NAMALWA (cell line): Measurements from ENCODE around the gene CIITA.

Experiments used
- DNase-seq: peaks from one replicate; pipeline ENCODE4 v3.0.0-alpha.2; 2015; ENCODE audit warnings: low spot score

Gene CIITA

DNA sequence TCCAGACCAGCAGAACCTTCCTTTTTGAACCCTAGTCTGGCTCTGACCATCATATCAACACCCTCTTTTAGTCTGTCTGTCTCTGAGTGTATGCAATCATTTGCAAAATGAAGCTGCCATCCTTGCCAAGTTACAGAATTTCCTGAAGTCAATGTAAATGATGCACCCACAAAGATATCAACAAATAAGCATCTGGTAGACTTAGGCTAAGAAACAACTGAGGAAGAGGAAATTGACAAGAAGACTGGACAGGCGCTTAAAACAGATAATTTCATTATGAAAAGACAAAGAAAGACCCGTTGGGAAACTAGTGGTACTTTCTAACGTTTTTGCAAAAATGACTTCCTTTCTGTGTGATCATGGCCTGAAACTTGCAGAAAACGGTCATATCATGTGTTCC is 24.7 kb upstream of the CIITA start:
- no peak for DNase-seq

DNA sequence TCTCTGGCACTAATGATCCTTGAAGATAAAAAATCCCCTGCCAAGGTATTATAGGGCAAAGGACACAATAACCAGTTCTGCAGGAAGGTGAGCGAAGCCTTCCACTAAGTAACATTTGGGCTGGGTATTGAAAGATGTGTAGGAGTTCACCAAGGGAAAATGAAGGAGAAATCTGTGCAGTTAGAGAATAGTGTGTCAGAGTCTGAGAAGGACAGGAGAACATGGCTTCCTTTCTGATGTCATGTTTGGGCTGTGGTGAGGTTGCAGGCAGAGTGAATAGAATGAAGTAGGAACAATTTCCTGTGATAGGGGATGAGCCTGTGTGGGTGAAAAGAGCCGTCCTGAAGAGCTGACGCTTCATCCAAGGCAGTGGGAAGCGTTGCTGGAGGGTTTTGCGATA is 24.1 kb upstream of the CIITA start:
- no peak for DNase-seq

DNA sequence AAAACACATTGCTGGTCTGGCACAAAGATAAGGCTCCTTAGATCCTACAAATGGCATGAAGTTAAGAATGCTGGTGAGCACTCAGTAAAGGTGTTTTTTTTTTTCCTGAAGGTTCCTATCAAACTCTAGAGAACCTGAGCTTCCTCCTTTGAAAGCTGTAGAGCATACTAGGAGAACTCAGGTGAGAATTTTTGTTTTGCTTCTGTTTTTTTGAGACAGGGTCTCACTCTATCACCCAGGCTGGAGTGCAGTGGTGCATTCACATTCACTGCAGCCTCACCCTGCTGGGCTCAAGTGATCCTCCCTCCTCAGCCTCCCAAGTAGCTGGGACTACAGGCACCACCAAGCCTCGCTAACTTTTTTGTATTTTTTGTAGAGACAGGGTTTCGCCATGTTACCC is 21.0 kb upstream of the CIITA start:
- no peak for DNase-seq

DNA sequence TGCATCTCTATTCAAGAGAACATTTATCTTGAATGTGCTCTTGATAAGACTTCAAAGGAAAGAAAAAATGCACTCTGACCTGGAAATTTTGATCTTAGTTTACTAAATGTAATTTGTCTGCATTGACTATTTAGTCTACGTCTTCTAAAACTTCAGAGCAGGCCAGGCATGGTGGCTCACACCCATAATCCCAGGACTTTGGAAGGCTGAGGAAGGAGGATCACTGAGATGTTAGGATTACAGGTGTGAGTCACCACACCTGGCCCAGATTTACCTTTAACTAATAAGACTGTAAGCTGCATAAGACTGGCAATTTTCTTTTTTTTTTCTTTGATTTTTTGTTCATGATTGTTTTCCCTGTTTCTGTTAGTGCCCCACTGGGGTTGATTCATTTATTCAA is 18.8 kb upstream of the CIITA start:
- DNase-seq, result no peak

DNA sequence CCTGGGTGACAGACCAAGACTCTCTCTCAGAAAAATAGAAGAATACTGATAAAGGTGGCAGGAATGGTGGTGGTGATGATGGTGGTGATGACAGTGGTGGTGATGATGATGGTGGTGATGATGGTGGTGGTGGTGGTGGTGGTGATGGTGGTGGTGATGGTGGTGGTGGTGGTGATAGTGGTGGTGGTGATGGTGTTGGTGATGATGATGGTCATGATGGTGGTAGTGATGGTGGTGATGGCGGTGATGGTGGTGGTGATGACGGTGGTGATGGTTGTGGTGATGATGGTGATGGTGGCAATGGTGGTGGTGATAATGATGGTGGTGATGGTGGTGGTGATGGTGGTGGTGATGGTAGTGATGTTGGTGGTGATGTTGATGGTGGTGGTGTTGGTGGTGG is 18.0 kb upstream of the CIITA start:
- no peak for DNase-seq

DNA sequence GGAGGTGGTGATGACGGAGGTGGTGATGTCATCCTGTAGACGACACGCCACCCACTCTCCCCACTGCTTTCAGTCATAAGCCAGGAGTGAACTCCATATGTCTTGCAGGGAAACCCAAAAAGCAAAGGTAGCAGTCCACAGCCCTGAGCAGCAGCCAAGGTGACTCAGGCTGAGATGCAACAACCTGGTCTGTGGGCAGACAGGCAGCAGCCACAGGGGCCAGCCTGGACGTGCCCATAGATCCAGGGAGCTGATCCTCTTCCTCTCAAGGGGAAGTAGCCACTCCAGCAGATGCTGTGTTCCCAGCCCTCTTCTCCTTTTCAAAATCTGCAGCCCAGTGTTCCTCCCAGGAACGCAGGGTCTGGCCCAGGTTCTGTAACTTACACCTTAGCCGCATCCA is 17.3 kb upstream of the CIITA start:
- DNase-seq, result no peak

DNA sequence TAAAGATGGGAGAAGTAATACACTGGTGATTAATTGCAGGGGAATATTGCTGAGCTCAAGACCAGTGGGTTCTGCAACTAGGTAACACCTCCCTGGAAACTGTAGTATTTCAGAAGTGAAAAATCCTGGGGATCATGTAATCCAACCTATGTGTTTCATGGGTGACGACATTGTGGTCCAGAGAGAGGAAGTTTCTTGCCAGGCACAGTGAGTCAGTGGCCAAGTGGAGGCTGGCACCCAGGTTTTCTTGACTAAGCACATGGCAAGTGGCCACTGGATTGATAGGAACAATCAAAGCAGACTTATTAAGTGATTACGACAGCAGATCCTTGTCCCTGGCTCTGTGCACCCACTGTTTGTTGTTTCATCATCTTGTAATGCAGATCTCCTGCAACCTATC is 14.6 kb upstream of the CIITA start:
- DNase-seq, result no peak

DNA sequence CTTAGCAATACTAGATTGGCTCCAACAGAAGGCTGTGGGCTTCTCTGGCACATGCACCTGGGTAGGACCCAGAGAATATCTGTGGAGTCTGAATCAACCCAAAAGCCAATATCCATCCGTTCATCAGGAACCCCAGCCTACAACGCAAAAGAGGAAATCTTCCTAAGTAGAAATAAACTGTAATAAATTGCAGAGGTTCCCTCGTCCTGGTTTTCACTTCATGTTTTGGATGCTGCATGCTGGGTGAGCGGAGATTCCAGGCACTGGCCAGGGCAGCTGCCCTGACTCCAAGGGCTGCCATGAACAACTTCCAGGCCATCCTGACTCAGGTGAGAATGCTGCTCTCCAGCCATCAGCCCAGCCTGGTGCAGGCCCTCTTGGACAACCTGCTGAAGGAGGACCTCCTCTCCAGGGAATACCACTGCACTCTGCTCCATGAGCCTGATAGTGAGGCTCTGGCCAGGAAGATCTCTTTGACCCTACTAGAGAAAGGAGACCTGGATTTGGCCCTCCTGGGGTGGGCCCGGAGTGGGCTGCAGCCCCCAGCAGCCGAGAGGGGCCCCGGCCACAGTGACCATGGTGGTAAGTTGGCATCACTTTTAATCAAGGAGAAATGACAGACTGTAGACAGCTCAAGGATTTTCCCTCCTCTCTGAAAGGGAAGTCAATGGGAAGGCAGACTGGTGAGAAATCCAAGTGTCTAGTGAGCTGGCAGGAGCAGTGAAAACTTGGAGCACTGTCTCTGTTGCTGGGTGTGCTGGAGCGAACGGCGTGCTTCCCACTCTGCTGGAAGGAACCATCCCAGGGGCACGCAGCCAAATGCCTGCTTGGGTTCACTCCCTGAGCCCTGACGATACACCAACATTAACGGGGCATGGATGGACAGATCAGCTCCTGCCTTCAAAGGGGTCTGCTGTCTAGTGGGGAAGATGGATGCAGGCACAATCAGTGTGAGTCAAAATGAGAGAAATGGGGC is 10.7 kb upstream of the CIITA start:
- no peak for DNase-seq

DNA sequence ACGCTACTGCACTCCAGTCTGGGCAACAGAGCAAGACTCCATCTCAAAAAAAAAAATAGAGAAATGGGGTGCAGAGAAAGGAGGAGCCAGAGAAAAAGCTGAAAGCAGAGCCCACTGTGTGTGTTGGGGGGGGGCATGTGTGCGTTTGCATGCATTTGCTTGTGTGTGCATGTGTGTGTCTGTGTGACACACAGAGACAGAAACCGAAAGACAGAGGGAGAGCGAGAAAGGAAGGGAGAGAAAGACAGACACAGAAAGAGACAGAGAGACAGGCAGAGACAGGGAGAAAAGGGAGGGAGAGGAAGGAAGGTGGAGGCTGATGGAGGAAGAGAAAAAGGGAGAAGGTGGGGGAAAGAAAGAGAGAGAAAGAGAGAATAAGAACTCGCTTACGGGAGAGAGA is 9.8 kb upstream of the CIITA start:
- DNase-seq, result peak; percentile 45

DNA sequence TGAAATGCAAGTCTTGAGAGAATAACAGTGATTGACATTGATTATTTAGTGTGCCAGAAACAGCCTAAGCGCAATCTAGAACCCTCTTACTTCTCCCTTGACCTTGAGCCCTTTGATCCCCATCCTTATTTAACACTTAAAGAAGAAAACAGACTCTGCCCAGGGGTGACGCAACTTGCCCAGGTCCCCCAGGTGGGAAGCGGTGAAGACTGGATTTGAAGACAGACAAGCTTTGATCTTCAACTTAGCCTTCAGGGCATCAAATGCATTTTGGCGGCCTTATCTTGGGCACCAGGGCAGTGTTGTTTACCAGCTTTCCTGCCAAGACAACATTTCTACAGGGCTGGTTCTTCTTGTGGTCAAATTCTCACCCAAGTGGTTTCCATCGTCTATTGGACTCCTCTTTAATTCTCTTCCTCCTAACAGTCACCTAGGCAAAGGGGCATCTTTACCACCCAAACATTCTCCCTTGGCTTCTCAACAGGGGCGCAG is 8.9 kb upstream of the CIITA start:
- DNase-seq, result no peak

DNA sequence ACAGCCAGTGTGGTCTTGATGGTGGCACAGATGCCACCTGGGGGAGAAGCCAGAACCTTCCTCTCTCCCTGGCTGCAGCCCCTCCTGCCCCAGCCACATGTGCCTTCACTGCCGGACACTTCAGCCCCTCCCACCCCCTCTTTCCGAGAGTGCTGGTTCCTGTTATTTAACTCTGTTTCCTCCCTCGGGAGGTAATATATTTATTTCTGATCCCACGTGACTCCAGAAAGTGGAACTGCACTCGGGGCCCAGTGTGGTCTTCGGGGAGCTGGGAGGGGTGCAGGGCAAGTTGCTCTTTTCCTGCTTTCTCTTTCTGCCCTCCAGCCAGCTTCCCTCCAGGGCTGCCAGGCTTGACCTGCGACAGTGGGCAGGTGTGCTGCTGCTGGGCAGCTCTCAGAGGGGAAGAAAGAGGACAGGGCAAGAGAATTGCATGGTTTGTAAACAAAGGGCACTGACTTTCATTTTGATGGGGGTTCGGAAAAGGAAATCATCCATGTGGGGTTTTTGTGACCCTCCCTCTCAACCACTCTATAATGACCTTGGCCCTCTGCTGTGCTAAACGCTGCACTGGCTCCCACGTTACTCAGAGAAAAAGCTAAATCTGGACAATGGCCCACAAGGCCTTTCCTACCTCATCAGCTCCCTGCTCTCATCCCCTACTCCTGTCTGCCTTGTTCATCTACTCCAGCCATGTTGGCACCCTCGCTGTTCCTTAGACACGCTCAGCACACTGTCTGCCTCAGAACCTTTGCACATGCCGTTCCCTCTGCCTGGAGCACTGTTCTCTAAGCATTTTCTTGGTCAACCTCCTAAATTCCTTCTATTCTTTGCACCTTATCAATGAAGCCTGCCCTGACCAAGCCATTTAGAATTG is 8.2 kb upstream of the CIITA start:
- peak; percentile 90 for DNase-seq

DNA sequence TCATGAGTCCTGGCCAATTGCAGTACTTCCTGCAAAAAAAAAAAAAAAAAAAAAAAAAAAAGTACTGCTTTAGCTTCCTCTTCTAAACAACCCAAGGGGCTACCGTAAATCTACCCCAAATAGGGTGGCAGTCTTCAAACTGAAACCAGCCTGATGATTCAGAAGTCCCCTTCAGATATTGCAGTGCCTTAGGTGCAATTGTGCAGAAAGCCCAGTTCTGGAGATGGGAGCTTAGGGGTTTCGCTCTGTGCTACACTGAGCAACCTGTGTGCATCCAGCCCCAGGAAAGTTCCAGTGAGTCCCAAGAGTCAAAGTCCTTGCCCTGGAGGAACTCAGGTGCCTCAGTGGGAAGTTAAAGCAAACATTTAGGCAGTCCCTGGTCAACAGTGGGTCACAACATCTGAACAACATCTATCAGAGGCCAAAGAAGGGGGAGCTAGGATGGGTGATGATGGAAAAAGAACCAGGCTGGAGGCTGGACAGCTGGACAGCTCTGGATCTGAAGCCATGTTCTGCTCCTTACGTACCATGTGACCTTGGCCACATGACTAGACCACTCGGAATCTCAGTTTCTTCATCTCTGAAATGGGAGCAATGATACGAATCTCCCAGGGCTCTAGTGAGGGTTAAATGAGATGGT is 6.7 kb upstream of the CIITA start:
- DNase-seq, result peak; percentile 62

DNA sequence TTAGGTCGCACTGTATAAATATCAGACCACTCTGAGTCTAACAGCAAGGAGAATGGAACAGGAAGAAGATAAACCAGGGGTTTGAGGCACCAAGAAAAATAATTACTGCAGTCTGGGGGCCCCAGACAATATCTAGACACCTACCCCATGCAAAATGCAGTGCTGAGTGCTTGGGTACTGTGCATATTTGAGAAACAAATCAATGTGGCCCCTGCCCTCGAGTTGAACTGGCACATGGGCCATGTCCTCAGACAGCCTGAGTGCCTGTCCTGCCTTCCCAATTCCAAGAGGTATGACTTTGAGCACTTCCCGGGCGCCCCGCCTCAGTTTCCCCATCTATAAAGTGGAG is 6.2 kb upstream of the CIITA start:
- no peak for DNase-seq

DNA sequence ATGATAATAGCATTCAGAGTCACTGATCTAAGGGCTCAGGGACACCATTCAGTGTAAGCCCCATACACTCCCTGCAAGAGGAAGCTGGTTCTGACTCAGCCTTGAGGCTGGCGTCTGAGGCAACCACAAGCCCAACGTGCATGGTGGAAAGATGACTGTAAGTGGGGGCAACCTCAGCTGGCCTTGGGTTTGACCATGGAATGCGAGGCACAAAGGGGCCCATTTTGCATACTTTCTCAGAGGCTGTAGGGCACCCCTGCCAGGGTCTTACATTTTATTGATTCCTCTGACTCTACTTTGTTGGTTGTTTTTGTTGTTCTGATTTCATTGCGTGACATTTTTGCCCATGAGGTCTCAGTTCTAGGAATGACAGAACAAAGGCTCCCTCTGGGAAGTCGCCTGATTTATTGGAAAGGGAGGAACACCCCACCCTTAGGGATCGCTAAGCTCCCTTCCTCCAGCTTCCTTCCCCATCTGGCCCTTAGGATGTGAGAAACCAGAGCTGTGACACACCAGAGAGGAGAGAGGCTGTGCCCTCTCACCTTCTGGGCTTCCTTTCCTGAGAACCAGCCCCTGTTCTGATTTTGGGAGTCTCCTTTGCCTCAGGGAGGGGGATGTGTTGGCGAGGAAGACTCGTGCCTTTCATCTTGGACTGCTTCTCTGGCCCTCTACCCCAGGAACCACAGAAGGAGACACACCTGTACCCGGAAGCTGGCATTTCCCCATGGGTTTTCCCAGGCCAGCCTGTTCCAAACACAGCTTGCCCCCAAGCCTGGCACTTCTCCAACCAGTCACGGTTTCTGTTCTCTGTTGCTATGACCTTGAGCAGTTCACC is 5.6 kb upstream of the CIITA start:
- peak; percentile 64 for DNase-seq

DNA sequence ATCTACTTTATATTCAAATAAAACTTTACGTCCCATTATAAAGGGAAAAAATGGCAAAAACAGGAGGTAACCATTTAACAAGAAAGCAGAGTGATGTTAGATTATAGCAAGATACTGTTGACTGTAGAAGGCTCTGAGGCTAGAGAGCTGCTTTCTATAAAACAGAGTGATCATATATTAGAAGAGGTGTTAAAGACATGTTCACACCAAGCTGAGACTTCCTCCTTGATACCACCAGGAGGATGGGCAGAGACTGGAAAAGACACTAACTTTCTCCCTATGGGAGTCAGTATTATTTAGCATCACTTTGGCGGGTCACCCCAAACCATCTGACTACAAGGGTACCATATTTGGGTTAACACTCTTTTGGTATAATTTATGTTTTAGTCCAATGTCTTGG is 687 bp upstream of the CIITA start:
- no peak for DNase-seq

DNA sequence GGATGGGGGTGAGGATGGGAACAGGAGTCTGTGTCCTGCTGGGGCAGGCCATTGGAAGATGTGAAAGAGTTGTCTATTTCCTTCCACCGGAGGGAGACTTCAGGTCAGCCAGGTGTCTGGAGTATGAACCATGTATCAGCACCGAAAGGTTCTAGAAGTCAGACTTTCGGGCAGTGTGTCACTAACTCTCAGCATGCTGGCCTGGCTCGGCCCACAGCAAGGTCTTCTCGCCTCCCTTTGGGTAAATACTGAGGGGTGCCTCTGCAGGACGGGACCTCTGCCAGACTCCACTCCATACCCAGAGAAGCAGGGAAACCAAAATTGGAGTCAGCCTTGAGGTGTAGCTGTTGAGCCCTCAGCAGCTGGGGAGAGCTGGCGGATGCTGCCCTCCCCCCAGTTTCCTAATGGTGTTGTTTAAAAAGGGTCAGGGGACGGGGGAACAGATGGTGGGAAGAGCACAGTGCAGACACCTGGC is 507 bp downstream of the CIITA start:
- peak; percentile 70 for DNase-seq

DNA sequence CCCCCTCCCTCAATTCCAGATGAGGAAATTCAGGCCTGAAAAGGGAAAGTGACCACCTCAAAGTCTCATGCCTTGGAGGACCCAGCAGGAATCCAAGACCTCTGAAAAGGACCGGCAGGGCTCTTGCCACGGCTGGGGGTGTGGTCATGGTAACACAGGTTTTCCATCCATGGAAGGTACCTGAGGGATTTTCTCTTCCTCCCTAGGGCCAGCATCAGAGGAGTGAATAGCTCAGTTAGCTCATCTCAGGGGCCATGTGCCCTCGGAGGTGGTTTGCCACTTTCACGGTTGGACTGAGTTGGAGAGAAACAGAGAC is 1.3 kb downstream of the CIITA start:
- DNase-seq, result peak; percentile 67

DNA sequence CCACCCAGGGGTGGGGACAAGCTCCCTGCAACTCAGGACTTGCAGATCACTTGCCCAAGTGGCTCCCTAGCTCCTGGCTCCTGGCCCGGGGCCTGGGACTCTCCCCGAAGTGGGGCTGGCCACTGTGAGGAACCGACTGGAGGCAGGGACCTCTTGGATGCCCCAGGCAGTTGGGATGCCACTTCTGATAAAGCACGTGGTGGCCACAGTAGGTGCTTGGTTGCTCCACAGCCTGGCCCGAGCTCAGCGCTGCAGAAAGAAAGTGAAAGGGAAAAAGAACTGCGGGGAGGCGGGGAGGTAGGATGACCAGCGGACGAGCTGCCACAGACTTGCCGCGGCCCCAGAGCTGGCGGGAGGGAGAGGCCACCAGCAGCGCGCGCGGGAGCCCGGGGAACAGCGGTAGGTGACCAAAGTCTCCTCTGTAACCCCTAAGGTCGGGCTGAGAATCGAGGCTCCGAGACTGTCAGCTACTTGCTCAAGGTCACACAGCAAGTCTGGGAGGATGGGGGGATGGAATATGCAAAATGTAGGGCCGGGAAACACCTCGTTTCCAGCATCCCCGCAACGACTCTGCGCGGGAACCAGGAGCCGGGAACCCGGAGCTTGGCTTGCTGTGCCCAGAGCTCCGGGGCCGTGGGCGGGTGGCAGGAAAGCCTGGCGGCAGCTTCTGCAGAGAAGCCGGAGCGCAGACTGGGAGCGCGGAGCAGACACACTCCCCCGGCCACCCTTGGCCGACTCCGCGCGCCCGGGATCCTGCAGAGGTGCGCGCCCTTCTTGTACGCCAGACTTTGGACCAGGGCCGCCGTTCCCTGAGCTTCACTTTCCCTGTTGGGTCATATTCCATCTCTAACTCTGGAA is 1.9 kb downstream of the CIITA start:
- peak; percentile 74 for DNase-seq

DNA sequence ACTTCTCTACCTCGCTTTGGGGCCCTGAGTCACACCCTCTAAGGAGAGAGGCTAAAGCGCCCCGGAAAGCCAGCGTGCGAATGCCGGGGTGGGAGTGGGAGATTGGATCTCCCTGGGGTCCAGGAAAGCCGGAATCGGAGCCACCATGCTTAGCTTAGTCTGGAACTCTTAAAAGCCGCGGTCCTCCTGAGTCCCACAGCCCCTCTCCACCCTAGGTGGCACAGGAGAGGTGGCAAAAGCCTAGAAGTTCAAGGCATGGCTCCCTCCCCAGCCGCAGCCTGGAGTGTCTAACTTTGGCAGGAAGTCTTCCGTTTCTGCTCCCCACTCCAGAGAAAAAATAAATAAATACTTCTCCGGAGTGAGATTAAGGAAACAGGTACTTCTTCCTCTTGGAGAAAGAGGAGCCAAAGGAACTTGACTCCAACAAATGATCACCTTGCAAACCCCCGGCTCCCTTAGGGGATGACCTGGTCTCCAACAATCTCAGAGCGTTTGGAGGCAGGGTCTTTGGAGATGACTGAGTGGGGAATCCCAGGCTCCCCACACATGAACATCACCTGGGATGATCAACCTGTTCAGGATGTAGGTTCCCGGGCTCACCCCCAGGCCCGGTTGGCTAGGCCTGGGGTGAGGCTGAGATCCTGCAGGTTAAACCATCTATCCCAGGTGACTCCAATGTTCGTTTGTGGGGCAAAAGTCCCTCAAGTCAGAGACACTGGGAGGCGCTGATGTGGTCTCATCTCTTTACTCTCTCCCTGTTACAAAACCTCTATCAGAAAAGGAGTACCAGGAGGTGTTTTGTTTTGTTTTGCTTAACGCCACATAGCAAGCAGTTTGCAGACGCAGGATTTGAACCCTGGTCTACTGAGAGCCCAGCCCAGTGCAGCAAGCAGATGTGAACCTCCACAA is 2.9 kb downstream of the CIITA start:
- peak; percentile 28 for DNase-seq
